ENCODE measurements around the gene EVL. TPM values are rescaled to one million over a fixed set of nuclear protein-coding genes. Genes with fewer than 3 reads are reported as not detected.
A peak's percentile ranks its signal among the peaks of the same experiment; 100 is the strongest.

EVL gene
- total RNA-seq, 1 donor, result 16.6 TPM

DNA sequence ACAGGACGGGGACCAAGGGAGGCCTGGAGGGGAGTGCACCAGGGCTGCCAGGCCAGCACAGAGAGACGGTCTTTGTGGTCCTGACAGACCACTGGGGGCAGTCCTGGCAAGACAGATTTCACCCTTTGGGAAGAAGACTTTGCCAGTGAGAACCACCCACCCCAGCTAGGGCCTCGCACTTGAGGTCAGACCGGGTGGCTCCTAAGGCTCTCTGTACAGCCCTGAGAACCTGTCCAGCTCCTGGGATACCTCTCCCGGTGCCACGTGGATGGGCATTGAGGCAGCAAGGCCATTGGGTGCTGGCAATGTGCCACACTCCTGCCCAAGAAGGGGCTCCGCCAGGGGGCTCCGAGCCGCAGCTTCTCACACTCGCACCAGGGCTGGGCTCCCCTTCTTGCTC, 51.8 kb downstream of the EVL start:
- H3K4me1 ChIP-seq (ENCODE audit: insufficient read depth, low read length), result peaks cover 12% of the 10 kb centered on the region
- H4K20me1 ChIP-seq (ENCODE audit: insufficient read depth, low read length), result peaks cover 10% of the 10 kb centered on the region
- H3K4me2 ChIP-seq (ENCODE audit: insufficient read depth, low read length), result no peak overlapping the region
- no peaks in the 10 kb centered on the region for H3K9me3 ChIP-seq (ENCODE audit: low read depth, low read length)
- no peaks in the 10 kb centered on the region for H3K79me2 ChIP-seq (ENCODE audit: insufficient read depth, low read length)
- H3K27me3 ChIP-seq (ENCODE audit: insufficient read depth, low read length), result no peaks in the 10 kb centered on the region
- H2AFZ ChIP-seq (ENCODE audit: low read length), result no peak overlapping the region
- H3K27ac ChIP-seq (ENCODE audit: low read depth, low read length), result no peak overlapping the region
- no peak overlapping the region for H3K4me3 ChIP-seq (ENCODE audit: insufficient read depth, low read length)
- no peak for TF ChIP-seq CTCF (IDR thresholded peaks at IDR 0.05; ENCODE audit: extremely low read depth, low read depth, low read length)
- DNase-seq (ENCODE audit: insufficient read length, low spot score, missing footprints), result peak; percentile 68
- H3K36me3 ChIP-seq (ENCODE audit: insufficient read depth, low read length), result no peaks in the 10 kb centered on the region

GRCh38 chr14:100117633-100118395, 52.6 kb downstream of the EVL start:
- no peaks in the 10 kb centered on the region for H3K9me3 ChIP-seq (ENCODE audit: low read depth, low read length)
- no peaks in the 10 kb centered on the region for H3K79me2 ChIP-seq (ENCODE audit: insufficient read depth, low read length)
- H3K27me3 ChIP-seq (ENCODE audit: insufficient read depth, low read length), result no peaks in the 10 kb centered on the region
- TF ChIP-seq CTCF (IDR thresholded peaks at IDR 0.05; ENCODE audit: extremely low read depth, low read depth, low read length), result no peak
- H3K4me3 ChIP-seq (ENCODE audit: insufficient read depth, low read length), result no peak overlapping the region
- no peak overlapping the region for H3K4me2 ChIP-seq (ENCODE audit: insufficient read depth, low read length)
- peaks cover 10% of the 10 kb centered on the region for H4K20me1 ChIP-seq (ENCODE audit: insufficient read depth, low read length)
- no peak overlapping the region for H2AFZ ChIP-seq (ENCODE audit: low read length)
- peak; percentile 46 for DNase-seq (ENCODE audit: insufficient read length, low spot score, missing footprints)
- H3K36me3 ChIP-seq (ENCODE audit: insufficient read depth, low read length), result no peaks in the 10 kb centered on the region
- no peak overlapping the region for H3K27ac ChIP-seq (ENCODE audit: low read depth, low read length)
- peaks cover 4% of the 10 kb centered on the region for H3K4me1 ChIP-seq (ENCODE audit: insufficient read depth, low read length)

DNA sequence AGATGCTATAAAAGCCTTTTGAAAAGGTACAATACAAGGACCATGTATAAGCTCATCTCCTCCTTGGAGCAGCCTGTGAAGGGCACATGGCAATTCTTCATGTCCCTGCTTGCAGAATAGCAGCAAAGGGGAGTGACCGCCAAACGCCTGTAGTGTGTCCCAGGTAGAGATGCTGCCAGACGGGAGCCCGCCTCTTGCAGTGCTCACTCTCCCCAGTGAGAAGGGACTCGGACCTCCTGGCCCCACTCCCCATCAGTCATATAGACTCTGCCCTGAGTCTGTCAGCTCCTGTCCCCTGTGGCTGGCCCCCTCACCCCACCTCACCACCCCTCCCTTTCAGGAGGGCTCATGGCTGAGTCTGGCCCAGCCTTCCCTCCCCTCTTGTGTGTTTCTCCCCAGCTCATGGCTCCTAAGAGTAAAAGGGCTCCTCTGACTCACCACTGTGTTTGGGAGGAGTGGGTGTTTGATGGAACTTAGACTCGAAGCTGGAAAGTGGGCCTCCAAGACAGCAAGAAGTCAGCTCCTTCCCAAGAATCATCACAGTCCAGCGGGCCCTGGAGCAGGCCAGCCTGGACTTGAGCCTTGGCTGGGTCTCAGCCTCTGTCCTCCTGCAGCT, 53.3 kb downstream of the EVL start:
- no peaks in the 10 kb centered on the region for H3K9me3 ChIP-seq (ENCODE audit: low read depth, low read length)
- no peaks in the 10 kb centered on the region for H3K79me2 ChIP-seq (ENCODE audit: insufficient read depth, low read length)
- no peak overlapping the region for H2AFZ ChIP-seq (ENCODE audit: low read length)
- H3K4me3 ChIP-seq (ENCODE audit: insufficient read depth, low read length), result no peak overlapping the region
- H4K20me1 ChIP-seq (ENCODE audit: insufficient read depth, low read length), result peaks cover 10% of the 10 kb centered on the region
- no peak overlapping the region for H3K27ac ChIP-seq (ENCODE audit: low read depth, low read length)
- no peaks in the 10 kb centered on the region for H3K27me3 ChIP-seq (ENCODE audit: insufficient read depth, low read length)
- TF ChIP-seq CTCF (IDR thresholded peaks at IDR 0.05; ENCODE audit: extremely low read depth, low read depth, low read length), result no peak
- no peaks in the 10 kb centered on the region for H3K36me3 ChIP-seq (ENCODE audit: insufficient read depth, low read length)
- no peaks in the 10 kb centered on the region for H3K4me1 ChIP-seq (ENCODE audit: insufficient read depth, low read length)
- peak; percentile 90 for DNase-seq (ENCODE audit: insufficient read length, low spot score, missing footprints)
- no peak overlapping the region for H3K4me2 ChIP-seq (ENCODE audit: insufficient read depth, low read length)

DNA sequence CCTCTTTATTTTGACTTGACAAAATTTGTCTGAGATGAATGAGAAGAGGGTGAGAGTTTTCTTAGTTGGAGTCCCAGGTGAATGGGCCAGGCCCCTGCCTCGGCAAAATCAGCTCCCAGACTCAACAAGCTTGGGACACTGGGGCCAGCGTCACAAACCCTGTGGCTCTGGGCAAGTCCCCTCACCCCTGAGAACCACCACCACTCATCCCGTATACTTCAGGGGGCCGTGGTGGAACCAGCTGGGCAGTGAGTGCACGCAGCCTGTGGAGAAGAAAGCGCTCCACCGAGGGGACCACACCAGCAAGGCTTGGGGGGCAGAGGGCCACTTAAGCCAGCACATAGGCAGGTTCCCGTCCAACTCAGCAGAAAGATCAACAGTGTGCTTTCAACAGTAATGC, 54.0 kb downstream of the EVL start:
- H3K4me2 ChIP-seq (ENCODE audit: insufficient read depth, low read length), result no peak overlapping the region
- H4K20me1 ChIP-seq (ENCODE audit: insufficient read depth, low read length), result peaks cover 10% of the 10 kb centered on the region
- no peak overlapping the region for H3K4me3 ChIP-seq (ENCODE audit: insufficient read depth, low read length)
- H3K9me3 ChIP-seq (ENCODE audit: low read depth, low read length), result no peaks in the 10 kb centered on the region
- no peaks in the 10 kb centered on the region for H3K79me2 ChIP-seq (ENCODE audit: insufficient read depth, low read length)
- H3K27ac ChIP-seq (ENCODE audit: low read depth, low read length), result no peak overlapping the region
- DNase-seq (ENCODE audit: insufficient read length, low spot score, missing footprints), result peak; percentile 42
- H2AFZ ChIP-seq (ENCODE audit: low read length), result no peak overlapping the region
- TF ChIP-seq CTCF (IDR thresholded peaks at IDR 0.05; ENCODE audit: extremely low read depth, low read depth, low read length), result no peak
- H3K27me3 ChIP-seq (ENCODE audit: insufficient read depth, low read length), result no peaks in the 10 kb centered on the region
- H3K36me3 ChIP-seq (ENCODE audit: insufficient read depth, low read length), result no peaks in the 10 kb centered on the region
- no peaks in the 10 kb centered on the region for H3K4me1 ChIP-seq (ENCODE audit: insufficient read depth, low read length)

Measured in osteoblast (primary cell).